ENCODE measurements around the gene KBTBD4.
"Not testable (repeated sequence)": the region's sequence is repeated elsewhere in the genome, so short reads cannot be mapped to it uniquely, and the experiment has no call there.

KBTBD4 gene

DNA sequence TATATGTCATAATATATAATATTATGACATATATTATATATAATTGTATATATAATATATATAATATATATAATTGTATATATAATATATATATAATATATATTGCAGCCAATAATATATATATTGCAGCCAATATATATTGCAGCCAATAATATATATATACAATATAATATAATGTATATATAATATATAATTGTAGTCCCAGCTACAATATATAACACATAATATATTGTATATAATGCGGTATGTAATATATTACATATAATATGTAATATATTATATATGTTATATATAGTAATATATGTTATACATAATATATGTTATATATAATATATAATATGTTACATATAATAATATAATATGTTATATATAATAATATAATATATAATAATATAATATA, 20.1 kb downstream of the KBTBD4 start:
- no peak for DNase-seq

GRCh38 chr11:47557004-47557403, 21.8 kb downstream of the KBTBD4 start:
- DNase-seq, result not testable (repeated sequence)

DNA sequence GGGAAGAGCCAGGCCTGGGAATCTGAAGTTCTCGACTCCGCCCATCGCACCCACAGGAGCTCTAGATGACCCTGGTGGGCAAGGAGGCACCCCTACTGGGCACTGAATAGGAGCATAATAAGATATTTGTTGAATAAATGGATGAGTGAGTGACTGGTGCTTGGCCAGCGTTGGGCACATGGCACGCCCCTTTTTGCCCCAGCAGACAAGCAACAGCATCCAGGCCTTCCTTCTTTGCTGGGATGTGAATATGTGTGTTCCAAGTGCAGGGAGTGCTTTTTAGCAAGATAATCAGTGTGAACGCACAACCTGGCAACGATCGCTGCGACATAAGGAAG, 25.4 kb downstream of the KBTBD4 start:
- DNase-seq, result no peak

DNA sequence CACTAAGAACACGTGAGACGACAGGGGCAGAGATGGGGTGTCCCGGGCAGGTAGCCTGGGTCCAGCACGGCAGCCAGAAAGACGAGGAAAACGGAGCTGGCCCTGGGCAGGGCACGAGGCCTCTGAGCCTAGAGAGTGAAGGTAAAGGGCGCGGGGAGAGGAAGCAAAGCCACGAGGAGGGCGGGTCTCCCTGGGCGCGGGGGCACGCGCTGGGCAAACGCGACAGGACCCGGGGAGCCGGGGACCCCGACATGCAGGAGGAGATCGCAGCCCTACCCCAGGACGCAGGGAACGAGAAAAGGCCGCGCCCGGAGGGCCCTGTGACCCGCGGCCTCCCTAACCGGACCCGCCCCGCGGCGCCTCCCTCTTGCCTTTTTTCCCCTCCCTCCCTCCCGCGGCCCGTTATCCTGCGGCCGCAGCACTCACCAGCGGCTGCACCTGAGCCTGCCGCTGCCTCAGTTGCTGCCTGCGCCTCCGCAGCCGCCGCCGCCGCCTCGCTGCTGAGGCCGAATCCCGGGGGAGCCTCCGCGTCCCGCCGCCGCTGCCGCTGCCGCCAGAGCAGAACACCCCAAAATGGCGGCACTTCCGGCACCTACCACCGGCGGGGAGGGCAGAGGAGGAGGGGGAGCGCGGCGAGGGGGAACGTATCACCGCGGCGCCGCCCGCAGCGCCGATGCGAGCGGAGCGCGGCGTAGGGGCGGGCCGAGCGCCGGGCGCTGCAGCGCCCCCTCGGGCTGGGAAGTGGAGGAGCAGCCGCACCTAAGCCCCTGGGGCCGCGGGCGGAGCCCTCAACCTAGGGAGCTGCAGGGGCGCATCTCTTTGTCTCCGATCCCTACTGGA, 26.0 kb downstream of the KBTBD4 start, which contains the start of gene CELF1:
CELF1 (minus strand) TSS at position 567 of the 840 bp plus-strand sequence. CDS start 53,609 bp downstream, outside the sequence.
- peak; percentile 95 for DNase-seq

DNA sequence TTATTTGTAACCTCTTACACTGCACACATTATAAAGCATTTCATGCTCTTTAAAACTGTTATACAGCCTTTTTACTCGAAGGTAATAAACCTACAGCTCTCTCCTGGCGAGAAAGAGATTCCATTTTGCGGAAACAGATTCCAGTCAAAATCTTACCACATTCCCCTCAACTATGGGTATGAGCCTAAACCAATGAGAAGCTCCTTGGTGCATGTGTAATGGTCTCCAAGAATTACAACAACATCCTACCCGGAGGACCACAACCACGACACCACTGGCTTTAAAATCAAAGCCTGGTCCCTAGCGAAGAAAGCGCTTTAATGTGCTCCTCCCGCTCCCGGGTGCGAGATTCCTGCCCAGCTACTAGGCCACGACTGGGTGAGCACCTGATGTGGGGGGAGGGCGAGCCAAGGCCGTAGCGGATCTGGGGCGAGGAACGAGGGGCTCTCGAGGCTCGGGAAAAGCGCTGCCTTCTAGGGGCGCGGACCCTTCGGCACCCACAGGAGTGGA, 26.7 kb downstream of the KBTBD4 start:
- DNase-seq, result peak; percentile 72

- no peak for DNase-seq
Measured at GRCh38 chr11:47551086-47551485, 27.7 kb downstream of the KBTBD4 start.

DNA sequence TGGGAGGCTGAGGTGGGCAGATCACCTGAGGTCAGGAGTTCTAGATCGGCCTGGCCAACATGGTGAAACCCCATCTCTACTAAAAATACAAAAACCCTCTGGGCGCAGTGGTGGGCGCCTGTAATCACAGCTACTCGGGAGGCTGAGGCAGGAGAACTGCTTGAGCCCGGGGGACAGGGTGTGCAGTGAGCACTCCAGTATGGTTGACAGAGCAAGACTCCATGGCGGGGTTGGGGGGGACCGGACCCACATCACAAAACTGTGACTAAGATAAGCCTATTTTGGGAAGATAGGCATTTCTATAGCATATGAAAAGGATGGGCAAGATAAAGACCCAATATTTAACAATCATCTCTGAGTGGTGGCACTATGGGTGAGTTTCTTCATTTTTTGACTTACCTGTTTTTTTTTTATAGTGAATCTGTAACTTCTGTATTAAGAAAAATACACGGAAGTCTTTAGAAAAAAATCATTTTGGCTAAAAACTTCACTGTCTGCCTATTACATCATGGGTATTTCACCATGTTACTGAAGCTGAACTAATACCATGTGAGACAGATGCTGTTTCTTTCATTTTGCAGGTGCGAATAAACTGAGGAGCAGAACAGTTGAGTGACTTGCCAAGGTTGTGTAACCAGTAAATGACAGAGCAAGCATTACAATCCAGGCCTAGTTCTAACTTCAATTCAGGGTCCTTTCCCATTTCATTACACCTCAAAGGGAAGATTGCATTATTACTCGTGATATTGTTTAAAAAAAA, 28.3 kb downstream of the KBTBD4 start:
- DNase-seq, result no peak

- DNase-seq, result not testable (repeated sequence)
Measured at GRCh38 chr11:47546274-47546673, 32.5 kb downstream of the KBTBD4 start.

DNA sequence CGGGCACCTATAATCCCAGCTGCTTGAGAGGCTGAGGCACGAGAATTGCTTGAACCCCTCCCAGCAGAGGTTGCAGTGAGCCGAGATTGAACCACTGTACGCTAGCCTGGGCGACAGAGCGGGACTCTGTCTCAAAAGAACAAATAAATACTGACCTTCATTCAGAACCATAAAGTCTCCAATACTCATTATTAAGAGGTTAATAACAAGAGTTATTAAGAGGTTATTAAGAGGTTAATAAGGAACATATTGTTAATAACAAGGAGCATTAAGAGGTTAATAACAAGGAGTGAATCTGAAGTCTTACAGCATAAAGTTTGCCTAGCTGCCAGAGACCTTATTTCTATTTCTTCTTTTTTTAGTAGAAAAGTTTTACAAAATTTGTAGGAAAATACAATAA, 33.5 kb downstream of the KBTBD4 start:
- no peak for DNase-seq

DNA sequence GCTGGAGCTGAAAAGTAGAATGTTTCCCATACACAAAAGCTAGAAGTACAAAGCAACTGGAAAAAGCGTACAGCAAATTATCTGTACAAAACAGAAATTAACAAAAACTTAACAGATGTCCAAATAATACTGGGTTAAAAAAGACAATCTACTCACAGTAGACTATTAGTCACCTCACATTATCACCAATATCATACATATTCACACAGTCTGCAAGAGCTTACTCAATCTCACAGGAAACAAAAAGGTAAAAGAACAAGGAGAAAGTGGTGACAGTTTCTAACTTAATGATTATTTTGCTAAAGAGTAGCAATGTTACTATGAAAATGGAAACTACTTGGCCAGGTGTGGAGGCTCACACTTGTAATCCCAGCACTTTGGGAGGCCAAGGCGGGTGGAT, 37.7 kb downstream of the KBTBD4 start:
- no peak for DNase-seq

DNA sequence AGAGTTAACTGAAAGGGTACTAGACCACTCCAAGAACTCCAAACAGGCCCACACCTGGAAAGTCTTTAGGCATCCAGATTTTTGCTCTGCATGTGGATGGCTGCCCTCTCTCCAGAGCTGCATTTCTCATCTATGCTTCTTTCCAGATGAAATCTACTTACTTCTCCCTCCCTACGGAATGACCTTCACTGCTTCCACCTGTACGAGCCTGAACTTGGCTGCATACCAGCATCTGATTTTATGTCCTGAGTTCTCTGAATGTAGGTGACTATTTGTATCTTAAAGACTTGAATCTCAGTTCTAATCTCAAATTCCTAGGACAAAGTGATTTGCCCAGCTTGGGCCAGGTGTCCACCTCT, 39.1 kb downstream of the KBTBD4 start:
- no peak for DNase-seq

DNA sequence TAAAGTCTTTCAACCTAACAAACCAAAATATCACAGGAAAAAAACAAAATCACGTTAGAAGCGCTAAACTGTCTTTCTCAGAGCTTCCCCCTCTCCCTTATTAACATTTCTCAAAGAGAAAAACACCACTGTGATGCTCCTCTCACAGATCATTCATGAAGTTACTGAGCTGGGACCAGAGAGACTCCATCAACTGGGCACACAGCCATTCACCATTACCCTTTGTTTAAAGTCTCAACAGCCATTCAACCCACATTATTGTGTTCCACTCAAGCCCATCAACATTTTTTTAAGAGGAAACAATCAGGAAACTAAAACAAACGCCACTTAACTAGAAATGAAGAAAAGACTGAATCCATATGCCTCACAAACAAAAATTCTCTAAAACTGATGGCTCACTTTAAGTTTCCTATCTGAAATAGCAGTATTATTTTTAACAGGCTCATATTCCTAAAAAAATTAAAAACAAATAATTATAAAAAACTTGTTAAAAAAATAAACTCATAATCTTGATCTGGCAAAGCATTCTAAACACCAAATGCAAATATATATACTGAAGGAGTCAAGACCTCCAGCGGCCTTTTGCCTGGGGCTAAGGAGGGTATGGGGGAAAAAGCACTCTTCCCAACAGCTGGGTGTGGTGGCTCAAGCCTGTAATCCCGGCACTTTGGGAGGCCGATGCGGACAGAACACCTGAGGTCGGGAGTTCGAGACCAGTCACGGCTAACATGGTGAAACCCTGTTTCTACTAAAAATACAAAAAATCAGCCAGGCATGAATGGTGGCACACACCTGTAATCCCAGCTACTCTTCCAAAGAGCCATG, 39.8 kb downstream of the KBTBD4 start:
- DNase-seq, result no peak

GRCh38 chr11:47536915-47537314, 41.9 kb downstream of the KBTBD4 start:
- no peak for DNase-seq

DNA sequence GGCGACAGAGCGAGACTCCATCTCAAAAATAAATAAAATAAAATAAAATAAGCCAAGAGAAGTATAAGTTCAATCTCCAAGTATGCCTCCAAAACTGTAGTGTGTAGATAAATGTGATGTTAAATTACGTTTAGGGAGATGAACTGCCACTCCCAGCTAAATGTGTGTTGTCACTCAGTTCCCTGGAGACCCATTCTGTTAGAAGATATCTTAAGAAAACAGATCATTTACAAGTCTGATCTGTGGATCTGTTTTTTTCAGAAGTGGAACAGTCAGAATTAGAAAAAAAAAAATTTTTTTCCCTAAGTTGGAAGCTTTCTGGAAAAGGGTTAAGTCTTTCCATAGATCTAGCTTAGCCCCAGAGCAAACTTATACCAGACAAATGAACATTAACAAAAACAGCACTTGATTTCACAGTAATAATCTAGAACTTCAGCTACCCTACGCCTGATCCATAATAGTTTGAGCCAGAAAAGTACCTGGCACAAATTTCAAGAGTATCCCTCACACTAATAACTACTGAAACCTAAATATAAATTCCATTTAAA, 44.0 kb downstream of the KBTBD4 start:
- DNase-seq, result no peak

DNA sequence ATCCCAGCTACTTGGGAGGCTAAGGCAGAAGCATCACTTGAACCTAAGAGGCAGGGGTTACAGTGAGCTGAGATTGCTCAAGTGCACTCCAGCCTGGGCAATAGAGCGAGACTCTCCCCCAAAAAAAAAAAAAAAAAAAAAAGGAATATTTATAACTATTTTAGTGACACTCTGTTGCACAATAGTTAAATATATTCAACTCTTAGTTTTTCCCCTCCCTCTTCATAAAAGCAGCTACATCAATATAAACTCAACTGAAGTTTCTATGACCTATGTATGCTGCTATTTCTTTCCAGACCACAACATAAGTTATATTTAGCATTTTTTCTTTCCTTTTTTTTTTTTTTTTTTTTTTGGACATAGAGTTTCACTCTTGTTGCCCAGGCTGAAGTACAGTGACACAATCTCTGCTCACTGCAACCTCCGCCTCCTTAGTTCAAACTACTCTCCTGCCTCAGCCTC, 45.0 kb downstream of the KBTBD4 start:
- DNase-seq, result no peak

GRCh38 chr11:47532597-47533213, 46.1 kb downstream of the KBTBD4 start:
- DNase-seq, result no peak

- no peak for DNase-seq
Measured at GRCh38 chr11:47531666-47532065, 47.1 kb downstream of the KBTBD4 start.

DNA sequence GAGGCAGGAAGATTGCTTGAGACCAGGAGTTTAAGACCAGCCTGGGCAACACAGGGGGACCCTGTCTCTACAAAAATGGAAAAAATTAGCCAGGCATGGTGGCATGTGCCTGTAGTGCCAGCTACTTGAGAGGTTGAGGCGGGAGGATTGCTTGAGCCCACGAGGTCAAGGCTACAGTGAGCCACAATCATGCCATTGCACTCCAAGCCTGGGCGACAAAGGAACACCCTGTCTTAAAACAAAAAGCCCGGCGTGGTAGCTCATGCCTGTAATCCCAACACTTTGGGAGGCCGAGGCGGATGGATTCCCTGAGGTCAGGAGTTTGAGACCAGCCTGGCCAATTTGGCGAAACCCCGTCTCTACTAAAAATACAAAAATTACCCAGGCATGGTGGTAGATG, 48.0 kb downstream of the KBTBD4 start:
- DNase-seq, result not testable (repeated sequence)

DNA sequence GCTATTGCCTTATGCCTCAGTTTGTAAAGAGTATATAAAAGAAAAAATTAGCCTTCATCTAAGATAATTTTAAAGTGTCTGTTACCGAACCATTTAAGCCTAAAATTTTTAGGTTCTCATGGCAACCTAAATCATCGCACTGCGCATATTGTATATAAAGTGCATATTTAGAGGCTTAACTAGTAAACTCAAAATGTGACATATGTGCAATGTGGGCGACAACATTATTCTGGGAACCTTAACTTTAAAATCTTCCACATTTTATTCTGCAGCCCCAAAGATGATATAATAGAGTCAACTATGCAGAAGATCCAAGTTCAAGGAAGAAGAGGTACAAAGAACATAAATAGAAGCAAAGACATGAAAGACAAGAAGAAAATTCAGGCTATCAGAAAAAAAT, 48.8 kb downstream of the KBTBD4 start:
- no peak for DNase-seq

DNA sequence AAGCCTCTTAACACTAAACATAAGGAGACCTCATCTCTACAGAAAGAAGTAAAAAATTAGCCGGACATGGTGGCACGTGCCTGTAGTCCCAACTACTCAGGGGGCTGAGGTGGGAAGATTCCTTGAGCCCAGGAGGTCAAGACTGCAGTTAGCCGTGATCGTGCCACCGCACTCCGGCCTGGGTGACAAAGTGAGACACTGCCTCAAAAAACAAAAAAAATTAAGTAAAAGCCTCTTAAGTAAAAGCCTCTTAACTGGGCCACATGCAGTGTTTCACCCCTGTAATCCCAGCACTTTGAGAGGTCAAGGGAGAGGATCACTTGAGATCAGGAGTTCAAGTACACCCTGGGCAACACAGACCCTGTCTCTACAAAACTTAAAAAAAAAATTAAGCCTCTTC, 51.6 kb downstream of the KBTBD4 start:
- DNase-seq, result no peak

- not testable (repeated sequence) for DNase-seq
Measured at GRCh38 chr11:47526032-47526431, 52.7 kb downstream of the KBTBD4 start.

DNA sequence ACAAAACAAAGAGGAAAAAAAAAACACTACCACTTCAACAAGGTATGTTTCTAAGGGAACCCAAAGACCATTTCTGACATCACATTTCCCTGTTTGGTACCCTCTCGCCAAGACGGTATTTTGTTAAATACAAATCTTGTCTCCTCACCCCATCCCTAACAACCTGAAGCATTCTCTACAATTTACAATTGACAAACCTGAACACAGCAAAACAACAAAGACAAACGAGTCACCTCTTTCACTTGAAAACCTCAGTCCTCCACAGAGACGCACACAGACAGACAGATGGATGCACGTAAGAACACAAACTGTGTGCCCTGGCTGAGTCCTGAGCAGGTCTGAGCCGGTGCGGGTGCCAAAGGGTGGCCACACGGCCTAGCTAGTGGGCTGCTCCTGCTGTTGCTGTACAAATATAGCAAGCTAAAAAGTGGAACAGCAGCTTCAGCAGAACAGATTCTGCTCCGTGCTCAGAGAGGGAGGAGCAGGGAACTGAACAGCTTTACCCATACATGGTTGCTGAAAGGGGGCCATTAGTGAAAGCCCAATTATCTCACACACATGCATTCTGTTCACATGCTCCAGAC, 54.4 kb downstream of the KBTBD4 start:
- peak; percentile 82 for DNase-seq
